UCSD-AML1 (cell line): Measurements from ENCODE around the gene CERT1.

Source experiments
- DNase-seq: peaks from one replicate; lab custom pipeline; 2025; ENCODE audit not compliant: unreplicated experiment; lab: John Stamatoyannopoulos, UW

CERT1 gene

GRCh38 chr5:75414241-75414640 is 97.2 kb downstream of the CERT1 start:
- no peak for DNase-seq

- no peak for DNase-seq
Observed at GRCh38 chr5:75412111-75412990, 99.1 kb downstream of the CERT1 start.

GRCh38 chr5:75405296-75405695 is 106.1 kb downstream of the CERT1 start:
- no peak for DNase-seq

GRCh38 chr5:75395277-75395676 is 116.2 kb downstream of the CERT1 start:
- no peak for DNase-seq

GRCh38 chr5:75389430-75389829 is 122.0 kb downstream of the CERT1 start:
- DNase-seq, result no peak

- DNase-seq, result no peak
Observed at GRCh38 chr5:75387806-75388205, 123.6 kb downstream of the CERT1 start.

- no peak for DNase-seq
Observed at GRCh38 chr5:75384218-75384617, 127.2 kb downstream of the CERT1 start.

GRCh38 chr5:75381456-75381855 is 130.0 kb downstream of the CERT1 start:
- no peak for DNase-seq

GRCh38 chr5:75380099-75380498 is 131.3 kb downstream of the CERT1 start:
- DNase-seq, result no peak

- DNase-seq, result no peak
Observed at GRCh38 chr5:75375414-75375813, 136.0 kb downstream of the CERT1 start.

- DNase-seq, result no peak
Observed at GRCh38 chr5:75374394-75374814, 137.0 kb downstream of the CERT1 start.

- DNase-seq, result no peak
Observed at GRCh38 chr5:75373862-75374261, 137.6 kb downstream of the CERT1 start.

- DNase-seq, result no peak
Observed at GRCh38 chr5:75368391-75368790, 143.0 kb downstream of the CERT1 start.

GRCh38 chr5:75367401-75367800 is 144.0 kb downstream of the CERT1 start:
- DNase-seq, result no peak

- DNase-seq, result no peak
Observed at GRCh38 chr5:75366787-75367186, 144.6 kb downstream of the CERT1 start.

- no peak for DNase-seq
Observed at GRCh38 chr5:75365740-75366139, 145.7 kb downstream of the CERT1 start.

GRCh38 chr5:75364571-75365280 is 146.7 kb downstream of the CERT1 start:
- DNase-seq, result no peak

- no peak for DNase-seq
Observed at GRCh38 chr5:75363726-75364495, 147.5 kb downstream of the CERT1 start.

- DNase-seq, result no peak
Observed at GRCh38 chr5:75363111-75363510, 148.3 kb downstream of the CERT1 start.

GRCh38 chr5:75362474-75362975 is 148.9 kb downstream of the CERT1 start:
- no peak for DNase-seq

GRCh38 chr5:75361310-75361709 is 150.1 kb downstream of the CERT1 start:
- DNase-seq, result no peak
